Fibroblast of pulmonary artery (primary cell): ENCODE results near the gene CIDEB.

Experiments
- DNase-seq: peaks from one replicate; pipeline ENCODE4 v3.0.0-alpha.2; 2010; ENCODE audit warnings: low read depth
- H3K4me3 ChIP-seq: replicated peaks from 2 replicates; pipeline ENCODE4 v1.5.1; 2011; ENCODE audit warnings: low read depth, mild to moderate bottlenecking, control low read depth, low read length, moderate library complexity
- TF ChIP-seq, protein P1 (sequence below): IDR thresholded peaks from 2 replicates; pipeline ENCODE4 v1.5.1; 2011; ENCODE audit warnings: mild to moderate bottlenecking, control low read depth, low read length, inconsistent platforms; ENCODE audit errors: missing control alignments

The CIDEB gene

DNA sequence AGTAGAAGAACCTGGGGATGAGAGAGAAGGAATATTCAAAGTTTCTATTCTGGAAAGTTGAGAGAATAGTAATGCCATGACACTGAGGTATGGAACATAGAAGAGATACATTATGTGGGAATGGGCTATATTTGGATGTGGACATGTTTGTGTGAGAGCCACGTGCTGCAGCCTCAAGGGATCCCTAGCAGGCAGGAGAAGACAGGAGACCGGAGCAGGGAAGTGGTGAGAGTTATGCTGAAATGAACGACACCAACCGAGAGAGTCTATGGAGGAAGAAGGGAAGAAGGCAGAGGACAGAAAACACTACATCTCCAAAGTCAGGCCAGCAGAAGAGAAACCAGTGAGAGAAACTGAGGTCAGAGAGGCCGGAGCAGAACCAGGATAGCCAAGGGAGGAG is 42.0 kb upstream of the CIDEB start:
- H3K4me3 ChIP-seq = no peak overlapping the region
- TF ChIP-seq, protein P1, sequence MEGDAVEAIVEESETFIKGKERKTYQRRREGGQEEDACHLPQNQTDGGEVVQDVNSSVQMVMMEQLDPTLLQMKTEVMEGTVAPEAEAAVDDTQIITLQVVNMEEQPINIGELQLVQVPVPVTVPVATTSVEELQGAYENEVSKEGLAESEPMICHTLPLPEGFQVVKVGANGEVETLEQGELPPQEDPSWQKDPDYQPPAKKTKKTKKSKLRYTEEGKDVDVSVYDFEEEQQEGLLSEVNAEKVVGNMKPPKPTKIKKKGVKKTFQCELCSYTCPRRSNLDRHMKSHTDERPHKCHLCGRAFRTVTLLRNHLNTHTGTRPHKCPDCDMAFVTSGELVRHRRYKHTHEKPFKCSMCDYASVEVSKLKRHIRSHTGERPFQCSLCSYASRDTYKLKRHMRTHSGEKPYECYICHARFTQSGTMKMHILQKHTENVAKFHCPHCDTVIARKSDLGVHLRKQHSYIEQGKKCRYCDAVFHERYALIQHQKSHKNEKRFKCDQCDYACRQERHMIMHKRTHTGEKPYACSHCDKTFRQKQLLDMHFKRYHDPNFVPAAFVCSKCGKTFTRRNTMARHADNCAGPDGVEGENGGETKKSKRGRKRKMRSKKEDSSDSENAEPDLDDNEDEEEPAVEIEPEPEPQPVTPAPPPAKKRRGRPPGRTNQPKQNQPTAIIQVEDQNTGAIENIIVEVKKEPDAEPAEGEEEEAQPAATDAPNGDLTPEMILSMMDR = no peak
- DNase-seq = no peak

- H3K4me3 ChIP-seq = no peak overlapping the region
- DNase-seq = no peak
- TF ChIP-seq, protein P1 = no peak
Observed at GRCh38 chr14:24348186-24348585, 40.4 kb upstream of the CIDEB start.

GRCh38 chr14:24347134-24347533 is 39.4 kb upstream of the CIDEB start:
- TF ChIP-seq, protein P1 = no peak
- no peak overlapping the region for H3K4me3 ChIP-seq
- no peak for DNase-seq

DNA sequence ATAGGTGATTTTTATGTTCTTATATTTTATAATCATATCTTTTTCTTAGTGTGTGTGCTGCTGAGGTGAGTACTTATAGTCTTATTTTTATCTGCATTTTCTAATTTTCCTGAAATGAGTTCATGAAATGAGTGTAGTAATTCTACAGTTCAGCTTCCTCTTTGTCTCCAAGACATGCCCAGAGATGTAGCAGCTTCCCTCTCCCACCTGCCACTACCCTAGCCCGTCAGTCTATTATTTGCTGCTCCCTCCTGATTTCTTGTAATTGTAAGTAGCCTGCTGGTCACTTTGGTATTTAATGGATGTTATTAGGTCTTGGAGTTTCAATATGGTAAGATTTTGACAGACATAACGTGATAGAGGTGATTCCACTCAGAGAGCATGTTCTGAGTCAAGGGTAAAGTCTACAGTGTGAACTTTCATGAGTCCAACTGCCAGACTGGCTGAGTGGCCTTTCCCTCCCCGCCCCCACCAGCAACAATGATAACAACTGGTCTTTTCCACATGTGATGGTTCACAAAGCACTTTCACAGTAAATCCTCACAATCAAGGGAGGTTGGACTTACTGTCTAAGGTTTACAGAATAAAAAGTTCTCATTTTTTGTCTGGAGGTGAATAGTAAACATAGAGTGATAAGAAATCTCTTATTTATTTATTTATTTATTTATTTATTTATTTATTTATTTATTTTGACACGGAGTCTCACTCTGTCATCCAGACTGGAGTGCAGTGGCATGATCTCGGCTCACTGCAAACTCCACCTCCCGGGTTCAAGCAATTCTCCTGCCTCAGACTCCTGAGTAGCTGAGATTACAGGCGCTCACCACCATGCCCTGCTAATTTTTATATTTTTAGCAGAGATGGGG is 36.3 kb upstream of the CIDEB start:
- TF ChIP-seq, protein P1 = no peak
- H3K4me3 ChIP-seq = no peak overlapping the region
- no peak for DNase-seq

DNA sequence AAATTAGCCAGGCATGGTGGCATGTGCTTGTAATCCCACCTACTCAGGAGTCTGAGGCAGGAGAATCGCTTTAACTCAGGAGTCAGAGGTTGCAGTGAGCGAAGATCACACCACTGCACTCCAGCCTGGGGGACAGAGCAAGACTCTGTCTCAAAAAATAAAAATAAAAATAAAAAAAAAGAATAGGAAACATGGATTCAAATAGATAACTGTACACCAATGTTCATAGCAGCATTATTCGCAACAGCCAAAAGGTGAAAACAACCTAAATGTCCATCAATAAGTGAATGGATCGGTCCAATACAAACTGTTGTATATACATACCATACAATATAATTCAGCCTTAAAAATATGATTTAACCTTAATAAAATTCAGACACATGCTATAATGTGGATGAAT is 35.1 kb upstream of the CIDEB start:
- no peak overlapping the region for H3K4me3 ChIP-seq
- no peak for DNase-seq
- TF ChIP-seq, protein P1 = no peak

- no peak for DNase-seq
- TF ChIP-seq, protein P1 = no peak
- no peak overlapping the region for H3K4me3 ChIP-seq
Observed at GRCh38 chr14:24340606-24341005, 32.8 kb upstream of the CIDEB start.
